ENCODE measurements around the gene LY6G5C.
"Not testable (repeated sequence)": the region's sequence is repeated elsewhere in the genome, so short reads cannot be mapped to it uniquely, and the experiment has no call there.

LY6G5C gene

GRCh38 chr6:31713991-31714684 lies 33.3 kb upstream of the LY6G5C start:
- no peak for DNase-seq

DNA sequence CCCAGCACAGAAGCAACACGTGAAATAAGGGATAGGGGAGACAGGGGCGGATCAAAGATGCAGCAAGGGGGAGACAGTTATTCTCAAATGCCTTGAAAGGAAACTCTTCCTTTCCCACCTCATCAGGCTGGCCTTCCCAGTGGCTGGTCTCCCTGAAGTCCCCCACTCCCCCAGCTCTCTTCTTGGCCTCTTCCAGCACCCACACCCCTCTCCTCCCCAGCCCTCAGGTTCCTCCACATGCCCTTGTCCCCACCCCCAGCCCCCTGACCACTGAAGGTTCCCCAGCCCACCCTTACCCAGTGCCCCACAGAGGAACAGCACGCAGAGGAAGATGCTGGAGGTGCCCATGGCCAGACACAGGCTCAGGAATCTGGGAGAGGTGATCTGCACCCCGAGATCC lies 32.6 kb upstream of the LY6G5C start:
- no peak for DNase-seq

DNA sequence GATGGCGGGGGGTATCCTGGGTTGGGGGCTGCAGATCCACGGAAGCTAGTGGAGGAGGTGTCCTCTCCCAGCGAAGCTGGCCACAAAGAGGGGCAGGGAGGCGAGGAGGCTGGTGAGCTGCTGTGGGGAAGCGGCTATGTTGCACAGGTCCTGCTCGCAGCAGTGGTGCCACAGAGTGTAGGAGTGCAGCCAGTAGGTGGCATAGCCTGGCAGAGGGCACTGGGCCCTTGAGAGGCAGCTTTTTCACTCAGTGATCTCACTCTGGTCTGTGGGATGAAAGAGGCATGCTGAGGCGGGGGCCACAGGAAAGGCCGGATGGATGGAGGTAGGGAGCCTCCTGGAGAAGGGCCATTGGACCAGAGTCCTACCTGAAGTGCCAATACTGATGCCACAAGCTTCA lies 31.4 kb upstream of the LY6G5C start:
- DNase-seq: peak in 2 of 6 experiments; percentile 12 to 17

- no peak for DNase-seq
Measured at GRCh38 chr6:31711233-31711632, 30.4 kb upstream of the LY6G5C start.

- no peak for DNase-seq
Measured at GRCh38 chr6:31710523-31711219, 29.8 kb upstream of the LY6G5C start.

DNA sequence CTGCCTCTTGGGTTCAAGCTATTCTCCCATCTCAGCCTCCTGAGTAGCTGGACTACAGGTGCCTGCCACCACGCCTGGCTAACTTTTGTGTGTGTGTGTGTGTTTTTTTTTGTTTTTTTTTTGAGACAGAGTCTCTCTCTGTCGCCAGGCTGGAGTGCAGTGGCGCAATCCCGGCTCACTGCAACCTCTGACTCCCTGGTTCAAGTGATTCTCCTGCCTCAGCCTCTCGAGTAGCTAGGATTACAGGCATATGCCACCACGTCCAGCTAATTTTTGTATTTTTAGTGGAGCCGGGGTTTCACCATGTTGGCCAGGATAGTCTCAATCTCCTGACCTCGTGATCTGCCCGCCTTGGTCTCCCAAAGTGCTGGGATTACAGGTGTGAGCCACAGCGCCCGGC lies 28.3 kb upstream of the LY6G5C start:
- DNase-seq: not testable (repeated sequence)

DNA sequence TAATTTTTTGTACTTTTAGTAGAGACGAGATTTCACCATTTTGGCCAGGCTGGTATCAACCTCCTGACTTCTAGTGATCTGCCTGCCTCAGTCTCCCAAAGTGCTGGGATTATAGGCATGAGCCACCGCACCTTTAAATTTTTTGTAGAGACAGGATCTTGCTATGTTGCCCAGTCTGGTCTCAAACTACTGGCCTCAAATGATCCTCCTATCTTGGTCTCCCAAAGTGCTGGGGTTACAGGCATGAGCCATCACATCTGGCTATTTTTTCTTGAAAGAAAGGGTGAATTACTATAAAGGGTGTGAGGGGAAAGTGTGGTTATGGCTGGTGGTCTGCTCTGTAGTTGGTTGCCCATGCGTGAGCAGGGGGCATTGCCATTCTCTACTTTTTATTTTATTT lies 27.4 kb upstream of the LY6G5C start:
- DNase-seq: no peak

DNA sequence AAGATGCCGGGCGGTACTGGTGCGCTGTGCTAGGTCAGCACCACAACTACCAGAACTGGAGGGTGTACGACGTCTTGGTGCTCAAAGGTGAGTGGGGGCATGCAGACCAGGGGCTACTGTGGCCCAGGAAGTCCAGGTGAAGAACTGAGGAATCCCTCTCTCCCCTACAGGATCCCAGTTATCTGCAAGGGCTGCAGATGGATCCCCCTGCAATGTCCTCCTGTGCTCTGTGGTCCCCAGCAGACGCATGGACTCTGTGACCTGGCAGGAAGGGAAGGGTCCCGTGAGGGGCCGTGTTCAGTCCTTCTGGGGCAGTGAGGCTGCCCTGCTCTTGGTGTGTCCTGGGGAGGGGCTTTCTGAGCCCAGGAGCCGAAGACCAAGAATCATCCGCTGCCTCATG lies 26.8 kb upstream of the LY6G5C start:
- DNase-seq: no peak

DNA sequence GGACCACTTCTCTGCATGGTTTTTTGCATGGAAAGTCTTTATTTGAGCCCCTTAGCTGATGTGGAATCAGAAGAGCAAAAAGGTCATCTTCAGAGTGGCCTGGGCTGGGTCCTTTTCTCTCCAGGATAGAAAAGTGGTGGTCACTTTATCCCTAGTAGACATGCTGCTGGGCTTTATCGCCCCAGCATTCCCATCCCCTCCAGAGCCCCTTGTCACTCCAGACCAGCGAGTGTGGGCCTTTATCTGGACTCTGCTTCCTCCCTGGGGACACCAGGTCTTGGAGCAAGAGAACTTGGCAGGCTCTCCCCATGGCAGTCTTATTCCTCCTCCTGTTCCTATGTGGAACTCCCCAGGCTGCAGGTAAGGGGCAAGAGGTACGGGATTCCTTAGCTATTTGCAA lies 25.7 kb upstream of the LY6G5C start, which contains the start of gene LY6G6F:
TSS of gene LY6G6F (plus strand) at position 268 of the 400 bp plus-strand sequence. CDS start at position 309, 41 bp downstream.
- DNase-seq: no peak

DNA sequence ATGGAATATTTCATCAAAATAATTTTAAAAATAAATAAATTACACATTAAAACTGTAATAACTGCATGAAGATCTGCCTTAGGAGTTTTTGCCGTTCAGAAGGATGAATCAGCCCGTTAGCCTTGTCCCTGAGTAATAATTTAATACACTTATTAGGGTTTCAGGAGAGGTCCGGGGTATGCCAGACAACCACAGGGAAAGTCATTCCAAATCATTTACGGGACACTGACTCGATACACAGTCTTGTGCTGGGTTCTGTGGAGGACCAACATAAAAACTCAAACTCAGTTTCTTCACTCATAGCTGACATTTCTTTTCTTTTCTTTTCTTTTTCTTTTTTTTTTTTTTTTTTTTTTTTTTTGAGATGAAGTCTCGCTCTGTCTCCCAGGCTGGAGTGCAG lies 25.1 kb upstream of the LY6G5C start:
- DNase-seq: no peak

DNA sequence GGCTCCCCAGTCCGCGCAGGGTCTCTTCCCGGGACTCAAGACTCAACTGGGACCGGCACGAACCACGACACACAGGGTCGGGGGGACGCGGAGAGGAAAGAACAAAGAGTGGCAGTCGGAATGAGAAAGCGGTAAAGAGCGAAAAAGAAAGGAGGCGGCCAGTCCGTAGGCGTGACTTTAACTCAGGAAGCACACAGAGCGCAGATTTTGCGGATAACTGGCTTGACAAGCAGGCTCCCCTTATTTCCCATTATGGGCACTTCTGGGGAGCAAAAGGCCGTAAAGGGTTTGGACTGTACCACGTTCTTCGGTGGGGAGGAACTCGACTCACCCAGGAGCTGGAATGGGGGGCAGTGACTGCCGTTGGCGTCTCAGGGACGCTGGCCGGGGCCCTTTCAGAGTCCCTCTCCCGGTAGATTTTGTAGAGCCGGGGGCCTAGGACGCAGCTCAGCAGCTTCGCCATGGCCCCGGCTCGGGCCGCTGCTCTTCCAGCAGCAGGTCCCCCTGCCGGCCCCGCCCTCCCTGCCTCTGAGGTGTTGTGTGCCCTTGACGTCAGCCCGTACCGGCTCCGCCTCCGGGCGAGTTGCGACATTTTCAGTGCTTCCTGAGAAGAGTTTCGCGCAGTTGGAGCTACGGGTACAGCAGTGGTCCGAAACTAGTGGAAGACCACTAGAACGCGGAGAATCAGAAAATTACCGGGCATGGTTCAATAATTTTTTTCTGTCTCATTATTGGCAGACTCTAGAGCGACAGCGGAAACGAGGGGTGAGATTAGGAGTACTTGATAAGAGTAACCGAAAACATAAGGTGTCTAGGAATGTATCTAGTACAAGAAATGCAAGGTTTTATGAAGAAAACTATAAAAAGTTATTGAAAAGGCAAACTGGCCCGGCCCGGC lies 22.2 kb upstream of the LY6G5C start, which contains the start of gene ABHD16A:
TSS of gene ABHD16A (minus strand) at position 506 of the 898 bp plus-strand sequence. CDS start at position 463, 43 bp downstream.
- DNase-seq: peak; percentile 88 to 96 (median 94)

- DNase-seq: no peak
Measured at GRCh38 chr6:31702405-31702818, 21.5 kb upstream of the LY6G5C start.

- DNase-seq: no peak
Measured at GRCh38 chr6:31701666-31702404, 21.0 kb upstream of the LY6G5C start.

DNA sequence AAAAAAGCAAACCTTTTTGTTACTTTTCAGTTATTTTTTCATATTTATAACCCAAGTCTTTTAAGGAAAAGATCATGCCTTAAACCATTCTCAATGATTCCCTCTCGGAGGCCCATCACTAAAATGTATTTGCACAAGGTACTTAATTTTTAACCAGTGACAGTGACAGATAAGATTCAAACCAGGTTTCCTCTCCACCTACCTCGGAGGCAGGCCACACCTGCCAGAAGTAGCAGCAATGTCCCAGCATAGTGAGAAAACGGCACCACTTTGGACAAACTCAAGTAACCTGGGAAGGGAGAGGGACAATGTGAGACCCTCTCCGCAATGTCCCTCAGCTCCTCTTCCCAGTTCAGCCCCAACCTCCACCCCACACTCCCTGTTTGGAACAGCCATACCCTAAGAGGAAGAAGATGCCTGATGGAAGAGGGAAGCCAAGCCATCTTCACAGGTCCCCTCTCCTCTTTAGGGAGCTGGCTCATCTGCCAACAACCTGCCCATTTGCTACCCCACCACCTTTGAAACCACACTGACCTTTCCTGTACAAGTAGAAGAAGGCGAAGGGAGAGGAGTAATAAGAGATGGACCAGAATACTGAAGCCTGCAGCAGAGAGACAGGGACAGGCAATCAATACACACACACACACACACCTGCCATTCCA lies 20.0 kb upstream of the LY6G5C start:
- DNase-seq: no peak

DNA sequence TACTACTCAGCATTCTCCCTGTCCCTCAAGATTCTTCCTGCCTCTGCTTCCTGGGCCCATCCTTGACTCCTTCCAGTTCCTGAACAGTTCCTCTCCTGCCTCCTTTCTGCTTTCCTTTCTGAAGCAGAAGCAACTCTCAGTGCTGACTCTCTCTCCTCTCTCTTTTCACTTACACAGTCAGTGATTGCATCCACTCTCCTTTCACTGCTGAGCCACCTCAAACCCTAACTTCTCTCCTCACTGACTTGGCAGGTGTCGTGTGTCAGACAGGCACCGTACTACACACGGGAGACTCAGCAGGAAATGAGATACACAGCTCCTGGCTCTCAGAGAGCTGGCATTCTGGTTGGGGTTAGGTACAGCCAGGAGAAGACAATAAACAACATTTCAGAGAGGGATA lies 16.7 kb upstream of the LY6G5C start:
- no peak for DNase-seq

- DNase-seq: no peak
Measured at GRCh38 chr6:31693535-31693934, 12.7 kb upstream of the LY6G5C start.

GRCh38 chr6:31692886-31693285 lies 12.0 kb upstream of the LY6G5C start:
- DNase-seq: no peak

DNA sequence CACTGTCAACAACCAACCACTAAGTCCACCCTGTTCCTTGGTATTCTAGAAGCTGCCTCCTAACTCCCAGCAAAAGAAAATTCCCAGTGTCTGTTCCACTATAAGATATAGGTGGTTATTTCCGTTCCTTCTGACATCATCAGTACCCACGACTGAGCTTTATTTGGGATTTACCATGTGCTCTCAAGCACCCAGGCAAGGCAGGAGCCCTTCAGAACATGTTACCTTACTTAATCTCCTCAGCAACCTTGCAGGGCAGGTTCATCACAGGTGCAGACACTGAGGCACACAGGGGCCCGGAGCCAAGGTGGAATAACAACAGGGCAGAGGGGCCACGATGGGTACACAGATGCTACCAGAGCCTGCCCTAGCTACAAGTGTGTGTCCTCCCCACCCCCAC lies 11.5 kb upstream of the LY6G5C start:
- no peak for DNase-seq

DNA sequence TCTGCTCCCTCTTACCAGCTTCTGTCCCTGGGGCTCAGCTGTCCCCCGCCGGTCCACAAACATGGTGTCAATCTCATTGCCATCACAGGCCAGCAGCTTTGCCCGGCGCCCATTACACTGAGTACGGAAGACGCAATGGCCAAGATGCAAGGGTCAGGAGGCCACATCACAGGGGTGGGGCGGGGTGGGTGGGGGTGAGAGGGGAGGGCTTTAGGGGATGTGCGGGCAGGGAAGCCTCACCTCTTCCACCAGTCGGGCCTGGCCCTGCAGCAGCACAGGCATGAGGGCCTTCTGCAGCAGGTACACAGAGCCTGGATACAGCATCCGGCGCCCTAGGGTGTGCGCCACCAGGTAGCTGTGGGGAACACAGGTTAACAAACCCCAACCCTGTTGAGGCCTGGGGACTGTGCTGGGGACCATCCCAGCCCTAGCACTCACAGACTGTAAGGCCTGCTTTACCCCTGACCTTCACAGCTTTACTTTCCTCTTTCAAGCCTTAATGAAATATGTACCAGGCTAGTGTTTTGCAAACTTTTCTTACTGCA lies 10.8 kb upstream of the LY6G5C start:
- no peak for DNase-seq

DNA sequence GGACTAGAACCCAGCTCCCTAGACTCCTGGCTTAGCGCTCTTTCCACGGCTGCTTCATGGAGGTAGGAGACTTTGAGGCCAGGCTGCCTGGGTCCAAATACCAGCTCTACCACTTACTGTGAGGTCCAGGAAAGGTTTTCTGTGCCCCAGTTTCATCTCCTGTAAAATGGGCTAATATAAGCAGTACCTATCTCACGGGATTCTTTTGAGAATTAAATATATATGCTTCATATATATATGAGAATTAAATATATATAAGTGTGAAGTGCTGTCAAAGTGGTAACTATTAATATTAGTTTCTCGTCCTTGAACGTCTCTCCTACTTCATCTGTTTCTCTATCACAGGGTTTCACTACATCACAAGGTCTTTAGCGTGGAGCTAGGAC lies 10.2 kb upstream of the LY6G5C start:
- DNase-seq: no peak

- no peak for DNase-seq
Measured at GRCh38 chr6:31690231-31691077, 9.6 kb upstream of the LY6G5C start.

All from stimulated activated naive CD4-positive, alpha-beta T cell (primary cell).